Dermis blood vessel endothelial cell (primary cell): ENCODE measurements around the gene ANKRD18B. TPM values are rescaled to one million over a fixed set of nuclear protein-coding genes. Genes with fewer than 3 reads are reported as not detected.
"Not testable (repeated sequence)": the region's sequence is repeated elsewhere in the genome, so short reads cannot be mapped to it uniquely, and the experiment has no call there.

Experiments used
- DNase-seq: peaks from one replicate; pipeline ENCODE4 v3.0.0; 2010
- total RNA-seq: library from RNA; depleted of rRNA; stranded (reverse); fragments of >200 nt; gene quantifications from 2 replicates; pipeline ENCODE4 v1.2.3, GENCODE V29; 2014

ANKRD18B gene
- total RNA-seq, 1 donor from 2014 or later = under 0.01 TPM

DNA sequence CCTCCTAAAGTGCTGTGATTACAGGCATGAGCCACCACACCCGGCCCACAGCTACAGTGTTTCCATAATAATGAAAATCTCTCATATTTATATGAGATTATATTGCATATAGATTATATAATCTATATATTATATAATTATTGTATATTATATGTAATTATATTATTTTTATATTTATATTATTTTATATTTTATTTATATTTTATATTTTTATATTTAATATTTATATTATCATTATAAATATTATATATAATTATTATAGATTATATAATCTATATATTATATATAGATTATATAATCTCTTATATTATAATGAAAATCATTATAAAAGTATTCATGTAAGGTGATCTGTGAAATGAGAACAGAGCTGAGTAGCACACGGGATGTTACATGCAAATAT, 11.5 kb downstream of the ANKRD18B start:
- no peak for DNase-seq

GRCh38 chr9:33543463-33543862, 19.4 kb downstream of the ANKRD18B start:
- not testable (repeated sequence) for DNase-seq

GRCh38 chr9:33545715-33546114, 21.7 kb downstream of the ANKRD18B start:
- DNase-seq = not testable (repeated sequence)

- peak; percentile 1 for DNase-seq
These were observed 24.8 kb downstream of the ANKRD18B start for GRCh38 chr9:33548816-33549215.

- DNase-seq = not testable (repeated sequence)
These were observed 25.4 kb downstream of the ANKRD18B start for GRCh38 chr9:33549418-33549817.

DNA sequence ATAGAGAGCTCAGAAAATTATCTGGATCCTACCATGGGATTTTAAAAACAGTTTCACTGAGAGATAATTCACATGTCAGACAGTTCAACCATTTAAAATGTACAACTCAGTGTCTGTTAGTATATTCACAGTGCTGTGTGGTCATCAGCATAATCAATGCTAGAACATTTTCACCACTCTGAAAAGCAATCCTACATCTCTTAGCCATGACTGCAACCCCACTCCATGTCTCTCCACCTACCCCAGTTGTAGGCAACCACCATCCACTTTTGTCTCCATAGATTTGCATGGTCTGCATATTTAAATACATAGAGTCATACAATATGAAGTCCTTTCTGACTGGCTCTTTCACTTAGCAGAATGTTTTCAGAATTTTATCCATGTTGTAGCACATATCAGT, 27.1 kb downstream of the ANKRD18B start:
- not testable (repeated sequence) for DNase-seq

DNA sequence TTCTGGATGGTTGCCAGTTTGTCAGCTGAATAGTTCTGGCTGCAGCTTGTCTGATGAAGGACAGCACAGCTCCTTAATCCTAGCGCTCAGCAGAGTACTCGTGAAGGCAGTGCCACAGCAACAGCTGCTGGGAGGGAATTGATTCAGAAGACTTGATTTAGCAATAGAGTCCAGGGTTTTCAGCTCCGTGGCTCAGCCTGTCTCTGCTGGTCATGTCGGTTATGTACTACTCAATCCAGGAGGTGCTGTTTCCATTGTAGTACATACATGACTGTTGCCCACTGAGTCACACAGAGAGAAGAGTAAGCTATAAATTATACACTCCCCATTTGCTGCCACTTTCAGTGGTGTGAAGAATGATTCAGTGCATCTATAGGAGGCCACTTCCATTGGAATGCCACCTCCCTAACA, 28.3 kb downstream of the ANKRD18B start:
- DNase-seq = peak; percentile 10

GRCh38 chr9:33560217-33560616, 36.2 kb downstream of the ANKRD18B start:
- peak; percentile 11 for DNase-seq

GRCh38 chr9:33562196-33562595, 38.1 kb downstream of the ANKRD18B start:
- not testable (repeated sequence) for DNase-seq

DNA sequence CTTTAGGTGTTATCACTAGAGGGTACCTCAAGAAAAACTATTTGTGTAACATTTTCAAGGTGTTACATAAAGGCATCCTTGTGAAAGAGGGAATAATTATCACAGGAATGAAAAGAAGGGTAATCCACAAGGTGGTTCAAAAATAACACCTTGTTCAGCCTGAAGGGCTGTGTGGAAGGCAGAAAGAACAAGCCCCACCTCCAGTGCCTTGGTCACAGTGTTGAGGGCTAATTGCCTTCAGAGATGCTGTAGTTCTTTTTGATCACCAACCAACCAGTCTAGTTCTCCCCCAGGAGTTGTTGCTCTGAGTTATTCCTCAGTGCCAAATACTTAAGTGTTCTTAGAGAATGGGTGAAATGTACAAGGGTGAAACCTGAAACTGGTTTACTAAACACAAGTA, 43.7 kb downstream of the ANKRD18B start:
- not testable (repeated sequence) for DNase-seq

- not testable (repeated sequence) for DNase-seq
These were observed 53.7 kb downstream of the ANKRD18B start for GRCh38 chr9:33577786-33578185.

GRCh38 chr9:33579996-33580395, 55.9 kb downstream of the ANKRD18B start:
- not testable (repeated sequence) for DNase-seq

DNA sequence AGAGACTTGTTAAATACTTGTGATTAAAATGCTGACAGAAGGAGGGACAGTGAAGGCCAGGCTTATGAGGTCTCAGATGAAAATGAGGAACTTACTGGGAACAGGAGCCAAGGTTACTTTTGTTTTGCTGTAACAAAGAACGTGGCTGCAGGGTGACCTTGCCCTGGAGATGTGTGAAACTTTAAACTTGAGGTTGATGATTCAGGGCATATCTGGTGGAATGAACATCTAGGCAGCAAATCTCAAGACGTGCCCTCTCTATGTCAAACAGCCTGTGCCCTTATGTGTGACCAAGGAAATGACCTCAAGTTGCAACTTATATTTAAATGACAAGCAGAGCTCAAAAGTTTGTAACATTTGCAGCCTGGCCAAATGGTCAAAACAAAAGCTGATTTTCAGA, 58.6 kb downstream of the ANKRD18B start:
- DNase-seq = peak; percentile 7

- not testable (repeated sequence) for DNase-seq
These were observed 62.1 kb downstream of the ANKRD18B start for GRCh38 chr9:33586128-33586527.

DNA sequence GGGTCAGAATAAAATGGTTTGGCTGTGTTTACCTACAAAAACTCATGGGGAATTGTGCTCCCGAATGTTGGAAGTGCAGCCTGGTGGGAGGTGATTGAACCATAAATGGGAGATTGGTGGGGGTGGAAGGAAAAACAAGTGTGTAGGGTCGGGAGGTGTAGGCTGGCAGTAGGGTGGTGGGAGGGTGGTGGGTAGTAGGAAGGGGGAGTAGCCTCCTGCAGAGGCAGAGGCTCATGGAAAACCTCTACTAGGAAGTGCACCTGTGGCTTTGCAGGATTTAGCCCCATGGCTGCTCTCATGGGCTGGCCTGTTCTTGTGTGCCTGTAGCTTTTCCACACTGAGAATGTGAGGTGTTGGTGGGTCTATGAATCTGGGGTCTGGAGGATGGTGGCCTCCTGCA, 63.7 kb downstream of the ANKRD18B start:
- not testable (repeated sequence) for DNase-seq

GRCh38 chr9:33588876-33589275, 64.8 kb downstream of the ANKRD18B start:
- DNase-seq = not testable (repeated sequence)

- not testable (repeated sequence) for DNase-seq
These were observed 66.8 kb downstream of the ANKRD18B start for GRCh38 chr9:33590857-33591256.

GRCh38 chr9:33596974-33597373, 72.9 kb downstream of the ANKRD18B start:
- not testable (repeated sequence) for DNase-seq

DNA sequence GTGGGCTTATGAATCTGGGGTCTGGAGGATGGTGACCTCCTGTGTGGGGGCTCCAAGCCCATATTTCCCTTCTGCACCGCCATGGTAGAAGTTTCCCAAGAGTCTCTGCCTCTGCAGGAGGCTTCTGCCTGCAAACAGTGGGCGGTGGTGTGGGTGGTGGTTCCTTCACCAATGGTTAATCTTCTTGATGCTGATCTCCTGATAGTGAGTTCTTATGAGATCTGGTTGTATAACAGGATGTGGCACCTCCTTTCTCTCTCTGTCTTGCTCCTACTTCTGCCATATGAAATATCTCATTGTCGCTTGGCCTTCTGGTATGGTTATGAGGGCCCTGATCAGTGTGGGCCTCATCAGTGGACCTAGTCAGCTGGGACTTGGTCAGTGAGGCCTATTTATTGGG, 73.3 kb downstream of the ANKRD18B start:
- DNase-seq = not testable (repeated sequence)

GRCh38 chr9:33598796-33599379, 74.8 kb downstream of the ANKRD18B start:
- DNase-seq = not testable (repeated sequence)

- DNase-seq = not testable (repeated sequence)
These were observed 76.9 kb downstream of the ANKRD18B start for GRCh38 chr9:33600911-33601310.

DNA sequence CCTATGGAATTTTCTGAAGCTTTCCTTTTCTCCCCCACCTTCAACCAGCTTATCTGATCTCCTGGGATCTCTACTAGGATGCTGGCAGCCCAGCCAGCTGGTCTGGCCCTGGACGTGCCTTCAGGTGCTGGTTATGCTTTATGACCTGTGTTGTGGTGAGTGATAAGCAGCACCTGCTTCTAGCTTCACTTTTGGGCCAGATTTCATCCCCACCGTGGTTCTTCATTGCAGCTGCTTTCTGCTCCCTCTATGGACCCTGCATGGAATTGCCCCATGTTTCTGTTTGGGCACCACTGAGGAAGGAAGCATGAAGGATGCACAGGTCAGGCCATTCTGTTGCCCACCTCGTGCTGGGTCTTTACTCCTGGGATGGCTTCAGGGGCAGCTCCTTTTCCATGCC, 80.2 kb downstream of the ANKRD18B start:
- peak; percentile 40 for DNase-seq

GRCh38 chr9:33604936-33605335, 80.9 kb downstream of the ANKRD18B start:
- DNase-seq = peak; percentile 23

DNA sequence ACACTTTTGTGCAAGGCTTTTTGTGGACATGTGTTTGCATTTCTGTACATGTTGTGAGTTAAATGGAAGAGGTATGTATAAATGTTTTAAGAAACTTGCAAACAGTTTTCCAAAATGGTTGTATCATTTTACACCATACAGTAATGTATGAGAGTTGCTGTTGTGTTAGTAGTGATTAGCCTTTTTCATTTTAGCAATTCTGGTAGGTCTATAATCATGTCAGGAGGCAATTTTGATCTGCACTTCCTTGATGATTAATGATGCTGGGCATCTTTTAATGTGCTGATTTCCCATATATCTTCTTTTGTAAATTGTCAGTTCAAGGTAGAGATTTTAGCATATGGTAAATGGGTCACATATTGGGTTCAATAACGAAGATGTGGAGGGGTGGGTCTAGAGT, 87.3 kb downstream of the ANKRD18B start:
- no peak for DNase-seq

- not testable (repeated sequence) for DNase-seq
These were observed 88.4 kb downstream of the ANKRD18B start for GRCh38 chr9:33612410-33612809.
